T follicular helper cell (primary cell): ENCODE data around the gene KIRREL3.

ENCODE experiments used
- DNase-seq: peaks from one replicate; pipeline ENCODE4 v3.0.0-alpha.2; 2020; ENCODE audit warnings: low read depth

Gene KIRREL3

DNA sequence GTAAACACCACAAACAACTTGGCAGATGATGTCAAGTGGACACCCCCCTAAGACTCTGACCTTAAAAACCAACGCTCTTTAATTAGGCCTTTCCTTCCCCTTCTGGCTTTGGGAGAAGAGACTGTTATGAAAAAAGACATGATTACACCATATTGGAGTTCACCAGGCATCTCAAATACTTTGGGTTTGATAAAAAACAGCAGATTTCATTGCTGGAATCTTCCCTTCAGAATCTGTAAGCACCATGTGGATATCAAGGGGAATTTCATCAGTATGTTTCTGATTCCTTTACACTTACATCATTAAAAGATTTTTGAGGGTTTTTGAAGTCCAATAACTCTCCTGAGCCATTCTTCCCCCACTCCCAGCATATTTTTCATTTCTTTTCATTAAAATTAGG is 85.6 kb downstream of the KIRREL3 start:
- DNase-seq: no peak

- no peak for DNase-seq
Observed at GRCh38 chr11:126914166-126914565, 86.4 kb downstream of the KIRREL3 start.

- no peak for DNase-seq
Observed at GRCh38 chr11:126904520-126904919, 96.0 kb downstream of the KIRREL3 start.

DNA sequence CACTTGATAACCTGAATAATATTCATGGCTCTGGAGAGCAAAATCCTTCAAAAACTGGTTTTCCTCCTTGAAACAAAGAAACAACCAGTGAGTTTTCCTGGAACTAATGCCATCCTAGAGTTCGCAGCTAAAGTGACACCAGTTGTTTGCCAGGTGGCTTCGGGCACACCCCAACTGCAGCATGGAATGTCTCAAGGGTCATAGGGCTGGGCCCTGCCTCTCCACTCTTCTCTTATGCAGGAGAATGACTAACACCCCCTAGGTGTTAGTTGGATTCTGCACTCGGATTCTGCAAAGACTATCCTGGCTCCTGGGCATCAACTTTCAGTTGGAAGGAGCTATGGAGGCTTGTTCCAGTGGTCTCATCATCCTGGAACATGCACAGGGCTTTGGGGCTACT is 98.8 kb downstream of the KIRREL3 start:
- no peak for DNase-seq

DNA sequence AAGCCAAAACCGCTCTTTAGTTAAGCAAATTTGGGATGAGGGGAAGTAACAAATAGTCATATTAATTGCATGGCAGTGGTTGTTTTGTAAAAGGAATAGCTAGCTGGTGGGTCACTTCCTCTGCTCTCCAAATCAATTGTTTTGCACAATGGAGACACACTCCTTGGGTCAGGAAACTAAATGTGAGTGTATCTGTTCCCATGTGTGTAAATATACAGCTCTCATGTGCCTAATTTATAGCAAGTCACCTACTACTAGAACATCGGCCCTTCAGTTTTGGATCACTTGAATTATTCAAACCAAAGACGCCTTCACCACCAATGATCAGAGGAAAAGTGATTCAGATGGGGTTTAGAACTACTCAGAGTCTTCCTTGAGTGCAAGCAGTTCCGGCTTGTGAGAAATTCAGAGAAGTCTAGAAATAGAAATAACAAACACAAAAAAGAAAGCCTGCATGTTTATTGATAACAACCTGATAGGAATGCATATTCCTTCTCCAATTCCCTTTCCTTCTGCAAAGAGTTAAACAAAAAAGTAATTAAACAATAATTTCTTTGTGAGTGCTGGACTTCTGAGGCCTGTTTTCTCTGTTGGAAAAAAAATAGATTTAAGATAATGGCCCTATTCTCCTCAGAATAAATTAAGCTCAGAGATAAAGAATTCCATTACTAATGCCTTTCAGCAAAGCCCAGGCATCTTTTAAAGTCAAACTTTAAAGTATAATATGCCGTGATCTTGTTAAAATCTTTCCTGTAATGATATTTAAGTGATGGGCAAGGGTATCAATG is 100.4 kb downstream of the KIRREL3 start:
- no peak for DNase-seq

- no peak for DNase-seq
Observed at GRCh38 chr11:126898802-126899201, 101.8 kb downstream of the KIRREL3 start.

GRCh38 chr11:126897430-126897829 is 103.1 kb downstream of the KIRREL3 start:
- DNase-seq: no peak

DNA sequence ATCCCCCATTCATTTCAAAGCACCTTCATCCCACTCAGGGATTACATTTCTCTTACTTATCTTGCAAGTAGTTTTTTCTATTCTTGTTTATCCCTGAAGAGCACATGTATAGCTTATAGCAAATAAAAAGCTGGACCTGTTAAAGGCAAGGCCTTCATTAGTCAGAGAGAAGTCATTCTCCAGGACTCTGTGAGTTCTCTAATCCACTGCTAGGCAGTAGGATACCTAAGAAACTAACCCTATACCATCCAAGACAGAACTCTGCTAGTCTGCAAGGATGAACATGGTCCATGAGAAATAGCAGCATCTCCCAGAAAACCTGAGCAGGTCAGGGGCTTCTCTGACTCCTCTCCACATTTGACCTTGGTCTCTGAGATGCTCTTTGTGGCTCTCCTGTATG is 104.5 kb downstream of the KIRREL3 start:
- no peak for DNase-seq

DNA sequence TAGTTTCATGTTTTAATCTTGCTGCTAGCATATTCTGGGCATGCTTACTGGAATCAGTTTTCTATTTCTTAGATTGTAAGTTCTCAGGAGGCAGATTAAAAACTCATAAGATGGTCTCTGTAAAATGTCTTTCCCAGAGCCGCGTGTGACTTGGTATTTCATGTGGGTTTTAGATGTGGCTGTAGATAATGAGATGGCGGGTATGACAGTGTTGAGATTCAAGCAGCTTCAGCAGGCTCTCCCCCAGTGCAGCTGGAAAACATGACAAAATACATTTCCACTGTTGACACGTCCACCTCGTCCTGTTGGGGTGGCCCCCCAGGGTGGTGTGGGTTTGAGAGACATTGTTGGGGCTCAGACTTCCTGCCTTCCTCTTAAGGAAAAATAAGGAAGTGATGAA is 106.8 kb downstream of the KIRREL3 start:
- DNase-seq: no peak

DNA sequence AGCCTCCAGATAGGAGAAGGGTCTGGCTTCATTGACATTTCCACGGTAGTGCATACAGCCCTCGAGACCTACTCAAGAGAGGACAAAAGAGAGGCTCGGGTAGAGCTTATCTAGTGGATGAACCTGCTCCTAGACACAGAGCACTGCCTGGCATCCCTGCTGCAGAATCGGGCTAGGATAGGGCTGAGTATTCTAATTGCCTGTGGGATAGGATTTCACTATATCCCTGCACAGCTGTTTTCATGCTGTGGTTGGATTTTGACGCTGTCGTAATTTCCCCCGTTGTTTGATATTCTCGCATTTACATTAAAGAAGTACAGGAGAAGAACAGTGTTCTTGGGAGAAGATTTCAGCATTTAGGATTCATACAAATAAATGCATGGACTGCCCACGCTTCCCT is 107.8 kb downstream of the KIRREL3 start:
- no peak for DNase-seq

GRCh38 chr11:126891556-126892217 is 108.9 kb downstream of the KIRREL3 start:
- DNase-seq: no peak

- no peak for DNase-seq
Observed at GRCh38 chr11:126890561-126890960, 110.0 kb downstream of the KIRREL3 start.

DNA sequence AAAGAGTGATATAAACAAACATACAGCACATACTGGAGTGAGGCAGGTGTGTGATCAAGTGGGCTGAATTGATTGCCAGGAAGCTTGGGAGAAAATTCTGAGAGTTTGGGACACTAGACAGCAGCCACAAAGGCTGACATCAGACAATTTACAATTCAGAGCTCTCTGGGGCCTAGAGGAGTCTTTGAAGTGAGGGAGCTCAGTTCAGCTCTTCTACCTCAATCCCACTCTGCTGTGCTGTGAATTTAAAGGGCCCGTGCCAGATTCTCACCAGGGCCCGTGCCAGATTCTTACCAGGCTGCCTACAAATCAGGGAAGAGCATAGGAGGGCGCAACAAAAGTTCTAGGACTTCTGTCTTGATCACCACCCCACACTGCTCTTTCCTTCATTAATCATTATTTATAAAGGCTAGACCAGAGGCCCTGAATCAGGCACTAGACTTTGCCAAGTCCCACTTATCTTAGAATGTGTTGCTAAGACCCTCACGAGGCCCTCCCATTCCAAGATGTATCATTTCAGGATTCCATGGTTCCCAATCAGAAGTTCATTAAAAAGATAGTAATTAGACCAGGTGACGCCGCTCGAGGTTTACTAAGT is 112.4 kb downstream of the KIRREL3 start:
- no peak for DNase-seq

GRCh38 chr11:126886636-126887035 is 113.9 kb downstream of the KIRREL3 start:
- DNase-seq: no peak

GRCh38 chr11:126886085-126886484 is 114.5 kb downstream of the KIRREL3 start:
- no peak for DNase-seq

DNA sequence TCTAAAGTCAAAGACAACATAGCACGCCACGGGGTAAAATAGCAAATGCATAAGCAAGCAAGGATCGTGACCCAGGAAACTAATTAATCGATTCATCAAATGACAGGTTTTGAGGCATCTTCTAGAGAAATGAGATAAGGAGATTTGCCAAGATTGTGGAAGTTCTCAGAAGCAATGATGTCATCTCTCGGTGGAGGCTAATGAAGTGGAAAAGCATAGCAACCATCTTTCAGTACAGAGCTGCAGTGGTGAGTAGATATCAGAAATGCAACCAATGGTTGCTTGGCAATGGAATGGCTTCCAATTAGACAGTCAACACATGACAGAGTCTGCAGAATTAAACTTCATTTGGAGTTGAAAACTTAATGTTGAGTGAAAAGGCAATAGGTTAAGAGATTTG is 116.0 kb downstream of the KIRREL3 start:
- DNase-seq: no peak

DNA sequence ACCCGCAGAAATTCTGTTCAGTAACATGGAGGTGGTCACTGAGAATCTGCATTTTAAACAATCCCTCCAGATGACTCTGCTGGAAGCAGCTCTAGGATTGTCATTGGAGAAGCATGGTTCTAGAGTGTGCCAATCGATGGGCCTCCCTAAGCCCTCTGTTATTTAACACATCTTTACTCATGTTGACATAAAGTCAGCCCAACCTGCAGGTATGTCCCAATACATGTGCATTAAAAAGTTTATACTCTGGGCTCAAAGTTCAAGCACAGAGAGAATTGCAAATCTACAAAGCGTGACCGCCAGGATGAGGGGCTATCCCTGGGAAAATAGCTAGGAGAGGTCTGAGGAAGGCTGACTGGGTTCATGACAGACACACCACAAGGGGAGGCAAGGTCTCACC is 116.4 kb downstream of the KIRREL3 start:
- DNase-seq: no peak

GRCh38 chr11:126880872-126881271 is 119.7 kb downstream of the KIRREL3 start:
- DNase-seq: no peak

DNA sequence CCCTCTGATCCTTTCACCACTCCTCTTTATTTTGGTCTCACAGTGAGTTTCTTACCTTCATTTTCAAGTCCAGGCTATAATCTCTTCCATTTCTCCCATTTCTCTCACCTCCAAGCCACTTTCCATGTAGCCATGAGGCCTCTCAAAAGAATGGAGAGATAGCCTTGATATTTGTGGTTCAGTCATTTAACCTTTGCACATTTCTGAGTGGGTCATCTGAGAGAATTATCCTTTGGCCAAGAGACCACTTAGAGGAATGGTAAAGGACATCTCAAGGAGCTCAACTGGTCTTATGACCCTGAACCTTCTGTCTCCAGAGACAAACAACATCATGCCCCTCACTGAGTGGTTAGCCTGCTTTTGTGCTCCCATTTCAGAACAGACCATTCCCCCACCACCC is 121.1 kb downstream of the KIRREL3 start:
- no peak for DNase-seq

GRCh38 chr11:126878913-126879482 is 121.6 kb downstream of the KIRREL3 start:
- DNase-seq: no peak

DNA sequence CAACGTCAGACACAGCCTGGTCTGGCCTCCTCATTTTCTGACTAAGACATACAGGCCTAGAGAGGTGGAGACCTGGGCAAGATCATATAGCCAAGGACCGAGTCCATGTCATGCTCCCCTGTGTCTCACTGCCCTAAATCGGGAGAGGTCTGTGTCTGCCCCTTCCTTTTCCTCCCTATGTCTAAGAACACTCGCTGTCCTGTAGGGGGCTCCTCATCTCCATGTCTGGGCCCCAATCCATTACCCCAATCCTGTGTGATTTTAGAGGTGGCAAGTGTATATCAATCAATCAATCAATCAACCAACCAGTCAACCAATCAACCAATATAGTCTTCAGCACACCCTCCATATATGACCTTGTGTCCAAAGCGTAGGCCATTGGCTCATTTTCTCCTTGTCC is 125.7 kb downstream of the KIRREL3 start:
- DNase-seq: no peak

DNA sequence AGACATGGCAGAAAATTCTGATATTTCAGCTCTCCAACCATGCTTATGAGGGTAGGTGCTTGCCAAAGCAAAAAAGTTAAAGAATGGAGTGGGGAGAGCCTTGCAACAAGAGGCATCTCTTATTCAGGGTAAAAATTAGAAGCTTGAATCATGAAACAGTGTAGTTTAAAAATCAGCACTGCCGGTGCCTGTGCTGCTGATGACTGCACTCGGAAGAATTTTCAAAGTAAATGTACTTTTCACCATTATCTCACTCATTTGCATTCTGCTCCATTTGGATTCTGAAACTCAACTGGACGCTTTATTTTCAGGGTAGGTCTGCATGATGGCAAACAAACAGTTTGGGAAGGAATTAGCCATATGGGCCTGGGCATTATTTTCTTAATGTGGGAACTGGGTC is 126.3 kb downstream of the KIRREL3 start:
- no peak for DNase-seq

GRCh38 chr11:126871792-126872191 is 128.8 kb downstream of the KIRREL3 start:
- no peak for DNase-seq
